Panc1 (cell line): ENCODE measurements around the gene PPFIA4. TPM values are rescaled to one million over a fixed set of nuclear protein-coding genes. Genes with fewer than 3 reads are reported as not detected.

Source experiments
- ATAC-seq: fragments of 200-7000 bp; cut with Tn5 transposase; 2 replicates; pipeline ENCODE4 v1.9.1; 2020; ENCODE audit warnings: mild to moderate bottlenecking, moderate library complexity
- BruUV-seq: library from RNA; stranded (reverse); fragments of 400-500 nt; replicated peaks from 2 replicates; lab custom pipeline; 2021; lab: Mats Ljungman, UMichigan
- CTCF ChIA-PET: fragments of 300-600 bp; sonication (Branson Sonifier 250); formaldehyde crosslinking; loops from one replicate; lab custom pipeline; 2022; ENCODE audit warnings: antibody characterized with exemption; lab: Charles Lee
- POLR2A ChIA-PET: fragments of 300-600 bp; sonication (Branson Sonifier 250); formaldehyde crosslinking; loops from one replicate; lab custom pipeline; 2022; ENCODE audit warnings: antibody characterized with exemption; lab: Charles Lee
- DNase-seq: peaks from one replicate; pipeline ENCODE4 v3.0.0-alpha.2; 2010; ENCODE audit warnings: low read depth, low spot score
- H3K27ac ChIP-seq: 2 replicates; pipeline ENCODE4 v1.5.1; 2011; ENCODE audit warnings: mild to moderate bottlenecking, low read length, inconsistent platforms
- H3K27me3 ChIP-seq: fragments of 200-500 bp; sonication (Bioruptor generic); 2 replicates; pipeline ENCODE4 v1.6.0; 2014; ENCODE audit warnings: low read length, inconsistent platforms; ENCODE audit not compliant: control insufficient read depth, insufficient read depth
- H3K36me3 ChIP-seq: fragments of 200-500 bp; sonication (Bioruptor generic); 2 replicates; pipeline ENCODE4 v1.5.1; 2014; ENCODE audit warnings: inconsistent platforms, mild to moderate bottlenecking, low read length, moderate library complexity; ENCODE audit not compliant: control insufficient read depth, insufficient read depth
- H3K4me1 ChIP-seq: 2 replicates; pipeline ENCODE4 v1.5.1; 2011; ENCODE audit warnings: inconsistent platforms, mild to moderate bottlenecking, low read length, moderate library complexity; ENCODE audit not compliant: control insufficient read depth, insufficient read depth
- H3K4me3 ChIP-seq, 2 experiments: 2 replicates each; pipeline ENCODE4 v1.5.1; 2011 to 2012; ENCODE audit warnings: low read depth in 2 of 2, low read length in 2 of 2, mild to moderate bottlenecking in 2 of 2, inconsistent platforms in 1 of 2, moderate library complexity in 1 of 2
- H3K9me3 ChIP-seq: fragments of 200-500 bp; sonication (Bioruptor generic); 2 replicates; pipeline ENCODE4 v1.5.1; 2014; ENCODE audit warnings: low read depth, mild to moderate bottlenecking, inconsistent platforms, low read length, moderate library complexity; ENCODE audit not compliant: control insufficient read depth, insufficient read depth
- CTCF ChIP-seq: fragments of 450-650 bp; IDR thresholded peaks from 2 replicates; pipeline ENCODE4 v1.5.1; 2017; ENCODE audit warnings: mild to moderate bottlenecking
- POLR2AphosphoS5 ChIP-seq: IDR thresholded peaks from 2 replicates; pipeline ENCODE4 v1.6.1; 2012; ENCODE audit warnings: mild to moderate bottlenecking, low read depth, low read length, moderate library complexity
- REST ChIP-seq, 2 experiments: IDR thresholded peaks; 2 replicates each; pipeline ENCODE4 v1.6.1; 2011 to 2012; ENCODE audit warnings: low read depth in 2 of 2, control low read depth in 1 of 2, low read length in 1 of 2, mild to moderate bottlenecking in 1 of 2, moderate library complexity in 1 of 2; ENCODE audit not compliant: insufficient read depth in 1 of 2
- SIN3A ChIP-seq: IDR thresholded peaks from 2 replicates; pipeline ENCODE4 v1.6.1; 2012; ENCODE audit warnings: low read depth, mild to moderate bottlenecking, low read length, moderate library complexity, borderline replicate concordance; ENCODE audit not compliant: insufficient read depth
- TCF7L2 ChIP-seq: IDR thresholded peaks from 2 replicates; pipeline ENCODE4 v1.6.1; 2011; ENCODE audit warnings: mild to moderate bottlenecking, low read depth, low read length, inconsistent platforms
- in situ Hi-C: cut with HindIII; loops from 2 replicates; pipeline ENCODE4 v1.10.0; 2016; ENCODE audit warnings: low sequenced_read_pairs, low pct_unique_long_range_greater_than_20kb
- intact Hi-C: fragments of 100-400 bp; cut with micrococcal nuclease; formaldehyde crosslinking; loops from one replicate; pipeline ENCODE4 v1.10.0; 2022; ENCODE audit not compliant: unreplicated experiment
- total RNA-seq: library from RNA; stranded (reverse); gene quantifications from one replicate; pipeline ENCODE4 v1.2.1, GENCODE V29; 2021; ENCODE audit not compliant: unreplicated experiment

Gene PPFIA4
- total RNA-seq, 1 experiment from 2014 or later: 1.9 TPM

GRCh38 chr1:203078478-203078877 is 52.2 kb downstream of the PPFIA4 start:
- intact Hi-C loops (no loop called here), in situ Hi-C loops (no loop called here)
- no peak for TF ChIP-seq TCF7L2
- no peak for TF ChIP-seq REST (IDR thresholded peaks at IDR 0.05; ENCODE audit: insufficient read depth in 1 of 2, low read depth in 2 of 2, low read length in 1 of 2)
- no peak for TF ChIP-seq SIN3A
- TF ChIP-seq CTCF: no peak
- TF ChIP-seq POLR2AphosphoS5: no peak
- Histone ChIP-seq H3K27me3 (no peaks in the 10 kb centered on the region), H3K36me3 (no peaks in the 10 kb centered on the region), H3K27ac (no peak overlapping the region), H3K4me1 (no peaks in the 10 kb centered on the region), H3K4me3 (no peak overlapping the region), H3K9me3 (no peaks in the 10 kb centered on the region)
- CTCF ChIA-PET: no interaction called here
- no peak for ATAC-seq
- BruUV-seq: no TSS peak
- DNase-seq: no peak
- POLR2A ChIA-PET: no interaction called here

GRCh38 chr1:203080456-203080855 is 54.2 kb downstream of the PPFIA4 start:
- CTCF ChIA-PET: no interaction called here
- in situ Hi-C loops: no loop called here
- POLR2A ChIA-PET: no interaction called here

More at GRCh38 chr1:203080456-203080855, 54.2 kb downstream of the PPFIA4 start:
- DNase-seq (no peak), ATAC-seq (no peak)
- H3K36me3 ChIP-seq: no peaks in the 10 kb centered on the region
- no peaks in the 10 kb centered on the region for H3K27me3 ChIP-seq
- no peak overlapping the region for H3K27ac ChIP-seq
- intact Hi-C loops: no loop called here
- no TSS peak for BruUV-seq
- no peaks in the 10 kb centered on the region for H3K4me1 ChIP-seq
- no peaks in the 10 kb centered on the region for H3K9me3 ChIP-seq
- TF ChIP-seq SIN3A (no peak), CTCF (no peak), POLR2AphosphoS5 (no peak), REST (IDR thresholded peaks at IDR 0.05; ENCODE audit: insufficient read depth in 1 of 2, low read depth in 2 of 2, low read length in 1 of 2) (no peak), TCF7L2 (no peak)
- no peak overlapping the region for H3K4me3 ChIP-seq
